HG02885 (cell line): Measurements from ENCODE around the gene DNAJB14.

Experiments used
- ATAC-seq: cut with Tn5 transposase; IDR thresholded peaks from one replicate; pipeline ENCODE4 v1.9.1; 2021; ENCODE audit warnings: mild to moderate bottlenecking; ENCODE audit not compliant: unreplicated experiment, poor library complexity

Gene DNAJB14

DNA sequence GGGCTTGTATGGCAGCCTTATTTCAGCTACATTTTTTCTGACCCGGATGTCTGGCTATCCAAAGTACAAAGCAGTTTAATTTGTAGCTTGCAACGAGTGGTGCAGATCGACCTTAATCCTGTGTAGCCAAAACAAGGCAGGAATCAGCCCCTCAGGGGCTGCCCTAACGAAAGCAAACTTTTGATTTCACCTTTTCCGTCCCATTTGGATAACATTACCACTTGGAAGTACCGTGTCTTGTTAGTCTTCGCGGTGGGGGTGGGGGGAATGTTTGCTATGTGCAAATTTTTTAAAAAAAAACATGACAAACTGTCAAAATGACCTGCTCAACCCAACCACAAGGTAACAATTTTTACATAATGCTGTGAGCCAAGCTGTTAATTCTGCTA lies 766 bp upstream of the DNAJB14 start:
- no peak for ATAC-seq

DNA sequence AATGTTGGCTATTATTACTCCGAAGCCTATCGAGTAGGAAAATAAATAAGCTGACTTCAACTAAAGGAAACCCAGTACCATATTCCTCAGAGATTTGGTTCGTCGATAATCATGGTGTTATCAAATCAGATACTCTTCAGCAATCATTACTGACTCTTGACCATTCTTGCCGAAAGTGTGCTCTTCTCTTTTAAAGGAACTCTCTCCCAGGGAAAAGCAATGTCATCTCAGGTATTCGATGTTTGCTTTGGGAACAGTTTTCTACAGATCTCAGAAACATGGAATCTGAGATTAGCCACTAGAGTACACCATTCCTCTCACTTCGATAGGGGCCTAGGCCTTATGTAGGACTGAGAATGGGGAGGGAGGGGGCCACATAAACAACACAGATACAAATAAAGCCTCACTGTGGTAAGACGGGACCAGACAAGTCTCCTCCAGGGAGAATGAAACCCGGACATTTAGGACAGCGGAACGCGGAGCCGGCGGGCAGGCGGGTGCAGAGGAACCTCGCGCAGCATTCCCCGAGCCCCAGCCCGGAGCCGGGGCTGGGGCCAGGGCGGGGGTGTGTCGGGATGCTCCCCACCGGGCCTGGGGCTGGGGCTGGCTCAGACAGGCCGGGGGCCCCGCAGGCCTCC lies 581 bp downstream of the DNAJB14 start:
- ATAC-seq, result peak; percentile 1

DNA sequence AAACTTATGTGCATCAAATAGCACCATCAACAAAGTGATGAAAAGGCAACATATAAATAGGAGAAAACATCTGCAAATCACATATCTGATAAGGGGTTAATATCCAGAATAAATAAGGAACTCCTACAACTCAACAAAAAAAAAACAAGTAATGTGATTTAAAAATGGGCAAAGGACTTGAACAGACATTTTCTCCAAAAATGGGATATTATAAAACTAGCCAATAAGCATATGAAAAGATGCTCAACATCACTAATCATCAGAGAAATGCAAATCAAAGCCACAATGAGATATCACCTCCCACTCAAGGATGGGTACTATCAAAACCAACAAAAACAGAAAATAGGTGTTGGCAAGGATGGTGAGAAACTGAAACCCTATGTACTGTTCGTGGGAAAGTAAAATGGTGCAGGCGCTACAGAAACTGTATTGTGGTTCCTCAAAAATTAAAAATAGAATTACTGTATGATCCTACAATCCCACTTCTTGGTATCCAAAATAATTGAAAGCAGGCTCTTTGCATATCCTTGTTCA lies 2.4 kb downstream of the DNAJB14 start:
- no peak for ATAC-seq

DNA sequence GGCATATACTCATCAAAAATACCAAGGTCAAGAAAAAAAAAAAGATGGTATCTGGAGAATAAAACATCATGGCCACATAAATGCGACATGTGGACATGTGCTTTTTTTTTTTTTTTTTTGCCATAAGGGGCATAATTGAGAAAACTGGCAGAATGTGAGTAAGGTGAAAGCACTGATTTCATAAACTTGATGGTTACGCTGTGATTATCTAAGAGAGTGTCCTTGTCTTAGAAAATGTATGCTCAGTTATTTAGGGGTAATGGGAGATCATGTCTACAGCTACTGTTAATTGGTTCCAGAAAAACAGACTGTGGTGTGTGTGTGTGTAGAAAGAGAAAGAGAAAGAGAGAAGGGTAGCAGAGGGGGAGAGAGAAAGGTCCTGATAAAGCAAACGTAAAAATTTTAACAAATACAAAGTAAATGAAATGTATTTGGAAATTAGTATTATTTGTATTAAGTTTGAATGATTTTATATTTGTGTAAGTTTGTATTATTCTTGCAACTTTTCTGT lies 8.1 kb downstream of the DNAJB14 start:
- no peak for ATAC-seq

DNA sequence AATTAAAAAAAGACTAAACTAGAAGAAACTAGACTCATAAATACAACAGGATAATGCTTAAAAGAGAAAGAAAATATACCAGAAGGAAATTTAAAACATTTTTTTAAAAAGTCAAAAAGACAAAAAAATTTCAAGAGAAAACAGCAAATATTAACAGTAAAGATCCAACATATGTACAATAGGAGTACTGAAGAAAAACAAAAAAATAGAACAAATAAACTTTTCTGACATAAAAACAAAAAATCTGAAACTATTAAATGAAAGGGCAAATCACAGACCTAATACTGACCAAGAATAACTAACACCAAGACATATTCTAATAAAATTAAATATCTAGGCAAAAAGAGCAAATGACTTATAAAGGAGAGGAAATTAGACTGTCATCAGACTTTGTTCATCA lies 11.5 kb downstream of the DNAJB14 start:
- ATAC-seq, result no peak

DNA sequence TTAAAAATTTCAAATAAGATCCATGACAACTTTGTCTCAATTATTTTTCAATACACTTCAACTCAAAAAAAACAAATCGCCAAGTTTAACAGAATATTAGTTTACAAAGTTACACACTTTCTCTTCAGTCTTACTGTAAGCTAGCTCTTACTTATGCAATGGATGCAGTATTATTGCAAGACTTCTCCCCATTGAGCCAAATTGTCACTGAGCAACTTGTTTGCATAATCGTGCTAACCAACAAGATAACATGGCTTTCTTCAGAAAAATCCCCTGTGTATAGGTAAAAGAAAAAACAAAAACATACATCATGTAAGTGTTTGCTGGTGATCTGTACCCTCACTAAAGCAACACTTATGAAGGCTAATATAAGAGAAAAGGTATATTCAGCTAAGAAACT lies 18.9 kb downstream of the DNAJB14 start:
- no peak for ATAC-seq

DNA sequence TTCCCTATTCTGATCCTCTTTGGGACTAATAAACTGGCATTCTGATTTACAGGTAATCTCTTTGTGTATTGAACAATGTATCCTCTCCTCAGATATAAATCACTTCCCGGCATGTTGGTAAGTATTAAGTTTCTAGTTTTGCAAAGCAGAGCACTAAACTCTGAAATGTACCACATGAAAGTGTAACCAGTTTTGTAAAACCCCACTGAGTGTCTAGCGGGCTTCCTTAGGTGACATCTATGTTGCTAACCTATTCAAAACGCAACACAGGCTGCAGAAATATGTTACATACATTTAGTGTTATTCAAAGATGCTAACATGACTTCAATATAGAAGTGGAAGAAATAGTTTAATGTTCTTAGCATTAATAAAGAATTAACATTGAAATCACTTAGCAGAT lies 25.2 kb downstream of the DNAJB14 start:
- no peak for ATAC-seq

DNA sequence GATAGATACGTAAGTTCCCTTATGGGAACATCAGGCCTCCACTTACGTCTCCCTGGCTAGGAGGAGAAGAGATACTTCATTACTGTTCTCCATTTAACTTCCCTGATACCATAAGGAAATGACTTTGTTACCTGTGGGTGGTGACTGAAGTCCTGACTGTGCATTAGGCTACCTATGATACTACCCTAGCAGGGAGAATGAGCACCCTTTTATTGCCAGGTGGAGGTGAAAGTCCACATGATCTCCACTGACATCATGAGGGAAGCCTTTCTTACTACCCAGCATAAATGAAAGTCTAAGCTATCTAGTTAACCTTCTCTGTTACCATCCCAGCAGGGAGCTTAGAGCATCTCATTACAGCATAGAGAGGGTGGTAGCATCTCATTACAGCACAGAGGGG lies 27.8 kb downstream of the DNAJB14 start:
- no peak for ATAC-seq

DNA sequence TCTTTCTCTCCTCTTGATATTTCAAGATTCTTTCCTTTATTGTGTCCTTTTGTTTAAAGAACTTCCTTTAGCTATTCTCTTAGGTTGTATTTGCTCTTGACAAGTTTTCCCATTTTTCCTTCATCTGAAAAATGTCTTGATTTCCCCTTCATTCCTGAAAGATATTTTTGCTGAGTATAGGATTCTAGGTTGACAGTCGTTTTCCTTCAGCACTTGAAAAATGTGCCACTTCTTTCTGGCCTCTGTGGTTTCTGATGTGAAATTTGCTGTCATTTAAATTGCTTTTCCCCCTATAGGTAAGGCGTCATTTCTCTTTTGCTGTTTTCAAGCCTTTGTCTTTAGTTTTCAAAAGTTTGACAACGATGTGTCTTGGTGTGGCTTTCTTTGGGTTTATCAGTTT lies 28.8 kb downstream of the DNAJB14 start:
- ATAC-seq, result no peak

DNA sequence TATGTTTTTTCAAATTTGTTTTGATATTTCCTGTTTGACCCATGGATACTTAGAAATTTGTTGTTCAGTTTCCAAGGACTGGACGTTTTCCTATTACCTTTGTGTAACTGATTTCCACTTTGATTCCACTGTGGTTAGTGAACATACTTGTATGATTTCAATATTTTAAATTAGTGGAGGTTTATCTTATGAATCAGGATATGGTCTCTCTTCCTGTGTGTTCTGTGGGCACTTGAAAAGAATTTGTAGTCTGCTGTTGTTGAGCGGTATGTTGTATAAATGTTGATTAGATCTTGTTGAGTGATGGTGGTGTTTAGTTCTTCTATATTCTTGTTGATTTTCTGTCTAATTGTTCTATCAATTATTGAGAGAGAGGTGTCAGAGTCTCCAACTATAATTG lies 31.0 kb downstream of the DNAJB14 start:
- no peak for ATAC-seq

DNA sequence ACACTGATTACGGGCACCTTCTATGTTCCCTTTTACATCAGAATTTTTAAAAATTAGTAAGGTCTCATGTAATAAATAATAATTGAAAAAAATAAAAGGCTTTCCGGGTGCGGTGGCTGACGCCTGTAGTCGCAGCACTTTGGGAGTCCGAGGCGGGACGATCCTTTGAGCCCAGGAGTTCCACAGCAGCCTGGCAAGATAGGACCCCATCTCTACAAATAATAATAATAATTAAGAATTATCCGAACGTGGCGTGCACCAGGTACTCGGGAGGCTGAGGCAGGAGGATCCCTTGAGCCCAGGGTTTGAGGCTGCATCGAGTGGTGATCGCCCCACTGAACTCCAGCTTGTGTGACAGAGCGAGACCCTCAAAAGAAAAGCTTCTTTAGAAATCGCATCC lies 51.4 kb downstream of the DNAJB14 start:
- no peak for ATAC-seq

DNA sequence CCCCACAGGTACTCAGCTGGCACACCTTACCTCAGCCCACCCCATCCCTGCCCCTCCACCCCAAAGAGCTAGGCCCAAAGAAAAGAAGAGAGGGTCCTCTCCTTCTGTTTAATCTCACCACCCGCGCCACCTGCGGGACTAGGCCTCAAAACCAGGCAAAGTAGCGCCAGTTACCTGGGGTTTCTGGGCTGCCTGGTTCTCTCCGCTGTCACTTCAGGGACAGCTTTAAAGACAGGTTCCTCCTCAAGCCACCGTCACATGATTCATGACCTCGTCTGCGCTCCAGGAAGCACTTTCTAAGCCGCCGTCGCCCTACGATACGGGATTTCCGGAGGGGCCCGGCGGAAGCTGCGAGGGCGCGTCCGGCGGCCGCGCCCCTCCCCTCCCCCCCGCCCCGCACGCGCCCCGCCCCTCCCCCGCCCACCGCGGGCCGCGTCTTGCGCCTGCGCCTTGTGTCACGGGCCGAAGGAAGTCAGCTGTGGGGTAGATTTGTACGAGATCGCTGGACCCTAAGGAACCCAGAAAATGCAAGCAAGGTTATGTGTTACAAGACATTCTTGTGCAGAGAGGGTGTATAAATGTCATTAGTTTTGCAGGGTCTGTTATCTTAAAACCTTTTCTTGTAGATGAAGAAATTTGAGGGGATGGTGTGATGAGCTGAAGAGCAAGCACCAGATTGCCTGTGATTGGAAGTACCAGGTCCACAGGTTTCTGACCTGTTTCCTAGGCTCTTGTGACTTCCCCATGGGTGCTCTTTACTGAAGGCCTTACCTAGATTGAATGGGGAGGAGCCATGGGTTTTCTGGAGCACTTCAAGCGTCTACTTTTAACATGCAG lies 52.0 kb downstream of the DNAJB14 start, which contains the start of gene LAMTOR3:
Gene LAMTOR3 (minus strand): TSS at position 267 of the 837 bp plus-strand sequence. CDS start 464 bp downstream, outside the sequence.
- peak; percentile 100 for ATAC-seq

DNA sequence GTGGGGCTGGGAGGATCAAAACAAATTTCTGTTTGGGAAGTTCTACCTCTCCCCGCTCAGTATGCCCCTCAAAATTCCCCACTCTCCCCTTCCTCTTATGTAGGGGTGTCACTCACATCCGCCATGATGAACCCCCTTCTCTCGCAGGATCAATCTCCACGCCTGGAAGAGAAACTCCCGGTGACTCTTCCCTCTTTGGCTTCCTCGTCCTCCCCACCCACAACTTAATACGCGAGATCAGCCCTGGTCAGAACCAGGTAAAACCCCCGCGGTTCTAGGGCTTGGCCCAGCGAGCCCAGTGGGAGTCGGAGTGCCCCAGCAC lies 52.6 kb downstream of the DNAJB14 start:
- no peak for ATAC-seq

DNA sequence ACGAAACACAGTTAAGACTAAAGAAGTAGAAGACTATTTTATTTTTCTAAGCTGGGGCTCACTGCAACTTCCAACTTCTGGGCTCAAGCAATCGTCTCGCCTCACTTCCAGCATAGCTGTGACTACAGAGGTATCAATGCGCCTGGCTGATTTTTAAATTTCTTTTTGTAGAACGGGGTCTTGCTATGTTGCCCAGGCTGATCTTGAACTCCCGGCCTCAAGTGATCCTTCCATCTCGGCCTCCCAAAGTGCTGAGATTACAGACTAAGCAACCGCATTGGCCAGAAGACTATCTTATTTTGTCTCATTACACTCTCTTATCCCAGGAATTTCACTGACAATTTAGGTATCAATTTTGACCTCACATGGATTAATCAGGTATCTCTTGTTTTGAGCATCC lies 53.4 kb downstream of the DNAJB14 start:
- ATAC-seq, result no peak

DNA sequence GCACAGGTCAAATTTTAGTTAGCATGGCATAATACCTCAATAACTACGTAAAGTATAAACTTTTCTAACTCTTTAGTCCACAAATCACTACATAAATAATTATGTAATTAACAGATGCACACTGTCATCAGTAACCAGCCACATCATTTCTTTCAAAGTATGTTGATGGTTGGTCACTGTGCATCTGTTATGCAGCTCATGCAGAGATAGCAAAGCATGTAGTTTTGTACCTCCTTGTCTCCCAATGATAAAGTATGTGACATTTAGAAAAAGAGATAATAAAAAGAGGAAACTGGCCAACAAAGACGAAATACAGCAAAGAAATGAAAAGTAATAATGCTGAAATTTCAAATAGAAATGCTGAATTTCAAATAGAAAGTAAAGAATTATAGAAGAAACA lies 55.1 kb downstream of the DNAJB14 start:
- ATAC-seq, result no peak

DNA sequence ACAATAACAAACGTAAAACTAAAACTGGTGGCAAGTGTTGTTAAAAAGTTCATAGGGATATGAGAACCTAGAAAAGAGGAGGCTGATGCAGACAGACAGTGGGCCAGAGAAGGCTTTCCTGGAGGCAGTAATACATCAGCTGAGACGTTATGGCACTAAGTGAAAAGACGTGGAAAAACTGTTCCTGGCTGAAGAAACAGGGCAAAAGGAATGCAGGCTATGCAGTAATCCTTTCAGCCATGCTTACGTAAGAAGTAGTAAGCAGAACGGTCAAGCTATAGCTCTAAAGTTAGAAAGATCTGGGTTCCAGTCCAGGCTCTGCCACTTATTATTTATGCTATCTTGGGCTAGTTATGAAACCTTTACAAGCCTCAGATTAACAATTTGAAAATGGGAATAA lies 58.6 kb downstream of the DNAJB14 start:
- no peak for ATAC-seq

DNA sequence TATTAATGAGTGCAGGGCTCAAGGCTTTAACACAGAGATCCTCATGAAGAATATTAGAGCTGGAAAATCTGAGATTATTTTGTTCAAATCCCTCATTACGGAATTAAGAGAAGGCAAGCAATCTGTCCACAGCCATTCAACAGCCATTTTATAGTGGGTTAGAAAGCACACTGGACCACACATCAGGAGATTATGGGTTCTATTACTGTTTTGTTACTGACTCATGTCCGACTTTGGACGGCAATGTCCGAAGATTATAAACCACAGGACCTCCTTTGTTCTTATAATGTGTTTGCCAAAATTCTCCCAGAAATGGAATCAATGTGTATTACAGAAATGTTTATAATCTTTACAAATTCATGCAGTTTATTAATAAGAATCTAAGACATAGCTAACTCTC lies 60.3 kb downstream of the DNAJB14 start:
- ATAC-seq, result no peak

DNA sequence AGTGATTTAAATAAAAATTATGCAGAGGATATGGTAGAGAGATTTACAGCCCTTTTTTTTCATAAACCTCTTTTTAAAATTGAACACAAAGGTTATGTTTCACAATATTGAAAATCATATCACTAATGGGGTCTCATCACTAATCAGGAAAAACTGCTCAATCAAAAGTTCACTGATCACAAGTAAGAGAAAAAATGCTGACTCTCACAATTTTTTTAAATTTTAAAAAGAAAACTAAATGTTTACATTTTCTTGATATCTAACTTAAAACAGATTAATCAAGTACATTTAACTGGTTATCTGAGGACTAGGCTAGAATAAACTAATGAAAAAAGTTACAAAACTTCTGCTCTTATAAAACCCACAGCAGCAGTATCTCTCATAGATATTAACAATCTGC lies 60.7 kb downstream of the DNAJB14 start:
- no peak for ATAC-seq

DNA sequence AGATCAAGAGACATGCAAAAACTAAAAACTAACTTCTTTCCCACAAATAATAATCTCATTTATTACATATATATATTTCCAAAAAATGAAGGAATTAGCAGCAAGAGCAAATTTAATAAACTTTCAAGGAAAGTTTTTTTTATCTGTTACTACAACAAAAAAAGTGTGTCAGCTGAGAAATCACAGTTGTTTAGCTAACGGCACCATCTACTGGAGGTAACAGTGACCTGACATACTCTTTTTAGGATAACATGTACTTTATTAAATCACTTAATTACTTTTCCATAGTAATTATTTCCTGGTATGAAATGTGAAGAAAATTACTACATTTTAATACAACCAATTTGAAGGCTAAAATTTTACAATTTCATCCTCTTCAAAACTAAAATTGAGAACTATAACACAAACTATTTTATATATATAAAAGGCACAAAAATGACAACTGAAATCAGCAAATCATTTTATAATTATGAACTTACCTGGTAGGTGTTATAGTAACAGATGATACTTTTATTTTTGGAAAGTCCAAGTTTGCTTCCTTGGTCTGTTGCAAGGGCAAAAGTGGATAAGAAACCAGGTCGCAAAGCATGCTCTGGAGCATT lies 61.3 kb downstream of the DNAJB14 start:
- ATAC-seq, result no peak

DNA sequence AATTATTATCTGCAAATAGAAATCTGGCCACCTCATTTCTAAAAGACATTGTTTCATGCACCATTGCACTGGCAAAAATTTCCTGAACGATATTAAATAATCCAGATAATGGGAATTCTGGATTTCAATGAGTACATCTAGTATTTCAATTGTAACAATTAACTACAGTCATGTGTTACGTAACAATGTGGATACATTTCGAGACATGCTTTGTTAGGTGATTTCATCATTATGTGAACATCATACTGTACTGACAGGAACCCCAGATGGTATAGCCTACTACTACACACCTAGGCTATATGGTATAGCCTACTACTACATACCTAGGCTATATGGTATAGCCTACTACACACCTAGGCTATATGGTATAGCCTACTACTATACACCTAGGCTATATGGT lies 67.0 kb downstream of the DNAJB14 start:
- no peak for ATAC-seq

DNA sequence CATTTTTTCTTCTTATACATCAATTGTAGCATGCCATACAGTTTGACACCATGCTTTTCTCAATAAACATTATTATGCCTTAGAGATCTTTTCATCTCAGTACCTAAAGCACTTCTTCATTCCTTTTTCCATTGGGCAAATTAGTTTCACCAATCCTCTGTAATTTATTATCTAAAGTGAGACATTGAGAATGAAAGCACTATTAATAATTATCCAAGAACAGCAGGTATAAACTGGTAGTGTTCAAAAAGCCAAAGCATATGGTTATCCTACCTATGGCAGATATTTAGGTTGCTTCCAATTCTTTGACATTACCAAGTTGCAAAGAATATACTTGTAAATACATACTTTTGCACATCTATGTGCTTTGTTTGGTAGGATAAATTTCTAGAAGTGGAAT lies 67.8 kb downstream of the DNAJB14 start:
- no peak for ATAC-seq
